GM12892 (cell line): ENCODE measurements around the gene DENND1A.

Experiments
- POLR2A ChIP-seq: IDR thresholded peaks from 2 replicates; pipeline ENCODE4 v1.6.1; 2011; ENCODE audit warnings: low read depth, low read length, control low read depth
- POLR2AphosphoS5 ChIP-seq: IDR thresholded peaks from 2 replicates; pipeline ENCODE4 v1.6.1; 2011; ENCODE audit warnings: low read depth, low read length, control low read depth
- TAF1 ChIP-seq: IDR thresholded peaks from 2 replicates; pipeline ENCODE4 v1.6.1; 2011; ENCODE audit warnings: low read depth, mild to moderate bottlenecking, control low read depth, low read length, borderline replicate concordance

- TF ChIP-seq POLR2AphosphoS5, result no peak
- no peak for TF ChIP-seq POLR2A
- TF ChIP-seq TAF1, result no peak
Observed at GRCh38 chr9:123678038-123678877, 251.7 kb downstream of the DENND1A start.
